Measurements from ENCODE around the gene RASSF10.

GRCh38 chr11:13045734-13046133, 36.6 kb downstream of the RASSF10 start:
- TF ChIP-seq EZH2 (IDR thresholded peaks at IDR 0.05; ENCODE audit: insufficient read depth, poor library complexity, severe bottlenecking) (no peak), EZH2phosphoT487 (IDR thresholded peaks at IDR 0.05; ENCODE audit: insufficient read depth, low read depth) (no peak)

Data from GM23248 (cell line).